Measurements from ENCODE around the gene CTXND1.

Gene CTXND1

DNA sequence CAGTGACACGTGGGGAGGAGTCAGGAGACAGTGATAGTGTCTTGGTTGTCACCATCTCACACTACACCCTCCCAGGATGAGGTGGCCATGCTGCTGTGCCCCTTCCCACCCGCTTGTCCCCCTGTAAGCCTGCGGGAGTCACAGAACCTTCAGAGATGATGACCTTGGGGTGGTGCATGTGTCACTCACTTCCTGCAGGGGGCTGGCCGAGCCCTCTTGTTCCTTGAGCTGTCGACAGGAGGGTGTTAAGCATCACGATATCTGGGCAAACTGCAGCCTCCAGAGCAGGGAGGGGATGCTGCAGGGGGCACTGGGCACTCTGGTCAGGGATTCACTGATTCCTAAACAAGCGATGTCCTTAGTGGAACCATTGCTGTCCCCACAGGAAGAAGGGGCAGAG, 71.5 kb downstream of the CTXND1 start:
- TF ChIP-seq, protein P1, sequence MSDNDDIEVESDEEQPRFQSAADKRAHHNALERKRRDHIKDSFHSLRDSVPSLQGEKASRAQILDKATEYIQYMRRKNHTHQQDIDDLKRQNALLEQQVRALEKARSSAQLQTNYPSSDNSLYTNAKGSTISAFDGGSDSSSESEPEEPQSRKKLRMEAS (IDR thresholded peaks at IDR 0.05) = no peak
- TF ChIP-seq TCF12 (IDR thresholded peaks at IDR 0.05; ENCODE audit: low read depth) (no peak), EP300 (IDR thresholded peaks at IDR 0.05; ENCODE audit: borderline replicate concordance) (no peak), YY1 (IDR thresholded peaks at IDR 0.05; ENCODE audit: low read depth) (no peak), CREB1 (IDR thresholded peaks at IDR 0.05; ENCODE audit: low read depth) (no peak), CEBPB (IDR thresholded peaks at IDR 0.05) (no peak), NFIC (IDR thresholded peaks at IDR 0.05) (no peak), ZBTB7A (IDR thresholded peaks at IDR 0.05; ENCODE audit: low read depth) (no peak), TAF1 (IDR thresholded peaks at IDR 0.05; ENCODE audit: low read depth) (no peak), EGR1 (IDR thresholded peaks at IDR 0.05) (no peak)
- TF ChIP-seq, protein P2, sequence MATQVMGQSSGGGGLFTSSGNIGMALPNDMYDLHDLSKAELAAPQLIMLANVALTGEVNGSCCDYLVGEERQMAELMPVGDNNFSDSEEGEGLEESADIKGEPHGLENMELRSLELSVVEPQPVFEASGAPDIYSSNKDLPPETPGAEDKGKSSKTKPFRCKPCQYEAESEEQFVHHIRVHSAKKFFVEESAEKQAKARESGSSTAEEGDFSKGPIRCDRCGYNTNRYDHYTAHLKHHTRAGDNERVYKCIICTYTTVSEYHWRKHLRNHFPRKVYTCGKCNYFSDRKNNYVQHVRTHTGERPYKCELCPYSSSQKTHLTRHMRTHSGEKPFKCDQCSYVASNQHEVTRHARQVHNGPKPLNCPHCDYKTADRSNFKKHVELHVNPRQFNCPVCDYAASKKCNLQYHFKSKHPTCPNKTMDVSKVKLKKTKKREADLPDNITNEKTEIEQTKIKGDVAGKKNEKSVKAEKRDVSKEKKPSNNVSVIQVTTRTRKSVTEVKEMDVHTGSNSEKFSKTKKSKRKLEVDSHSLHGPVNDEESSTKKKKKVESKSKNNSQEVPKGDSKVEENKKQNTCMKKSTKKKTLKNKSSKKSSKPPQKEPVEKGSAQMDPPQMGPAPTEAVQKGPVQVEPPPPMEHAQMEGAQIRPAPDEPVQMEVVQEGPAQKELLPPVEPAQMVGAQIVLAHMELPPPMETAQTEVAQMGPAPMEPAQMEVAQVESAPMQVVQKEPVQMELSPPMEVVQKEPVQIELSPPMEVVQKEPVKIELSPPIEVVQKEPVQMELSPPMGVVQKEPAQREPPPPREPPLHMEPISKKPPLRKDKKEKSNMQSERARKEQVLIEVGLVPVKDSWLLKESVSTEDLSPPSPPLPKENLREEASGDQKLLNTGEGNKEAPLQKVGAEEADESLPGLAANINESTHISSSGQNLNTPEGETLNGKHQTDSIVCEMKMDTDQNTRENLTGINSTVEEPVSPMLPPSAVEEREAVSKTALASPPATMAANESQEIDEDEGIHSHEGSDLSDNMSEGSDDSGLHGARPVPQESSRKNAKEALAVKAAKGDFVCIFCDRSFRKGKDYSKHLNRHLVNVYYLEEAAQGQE (IDR thresholded peaks at IDR 0.05; ENCODE audit: low read depth) = no peak

DNA sequence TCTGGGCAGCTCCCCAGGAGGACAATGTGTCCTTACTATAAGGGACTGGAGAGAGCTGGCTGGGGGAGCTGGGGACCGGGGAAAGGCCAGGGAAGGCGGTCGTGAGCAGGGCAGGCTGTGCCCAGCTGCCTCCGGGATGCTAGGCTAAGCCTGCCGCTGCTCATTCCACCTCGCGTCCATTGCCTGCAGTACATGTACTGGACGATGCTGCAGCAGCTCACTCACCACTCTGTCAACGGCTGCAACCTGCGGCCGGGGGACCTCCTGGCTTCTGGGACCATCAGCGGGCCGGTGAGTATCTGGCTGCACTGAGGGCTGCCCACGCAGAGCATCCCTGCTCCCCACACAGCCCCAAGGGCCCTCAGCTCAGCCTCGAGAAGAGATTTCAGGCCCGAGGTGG, 72.1 kb downstream of the CTXND1 start:
- TF ChIP-seq, protein P2 (IDR thresholded peaks at IDR 0.05; ENCODE audit: low read depth) = no peak
- TF ChIP-seq, protein P1 (IDR thresholded peaks at IDR 0.05) = no peak

DNA sequence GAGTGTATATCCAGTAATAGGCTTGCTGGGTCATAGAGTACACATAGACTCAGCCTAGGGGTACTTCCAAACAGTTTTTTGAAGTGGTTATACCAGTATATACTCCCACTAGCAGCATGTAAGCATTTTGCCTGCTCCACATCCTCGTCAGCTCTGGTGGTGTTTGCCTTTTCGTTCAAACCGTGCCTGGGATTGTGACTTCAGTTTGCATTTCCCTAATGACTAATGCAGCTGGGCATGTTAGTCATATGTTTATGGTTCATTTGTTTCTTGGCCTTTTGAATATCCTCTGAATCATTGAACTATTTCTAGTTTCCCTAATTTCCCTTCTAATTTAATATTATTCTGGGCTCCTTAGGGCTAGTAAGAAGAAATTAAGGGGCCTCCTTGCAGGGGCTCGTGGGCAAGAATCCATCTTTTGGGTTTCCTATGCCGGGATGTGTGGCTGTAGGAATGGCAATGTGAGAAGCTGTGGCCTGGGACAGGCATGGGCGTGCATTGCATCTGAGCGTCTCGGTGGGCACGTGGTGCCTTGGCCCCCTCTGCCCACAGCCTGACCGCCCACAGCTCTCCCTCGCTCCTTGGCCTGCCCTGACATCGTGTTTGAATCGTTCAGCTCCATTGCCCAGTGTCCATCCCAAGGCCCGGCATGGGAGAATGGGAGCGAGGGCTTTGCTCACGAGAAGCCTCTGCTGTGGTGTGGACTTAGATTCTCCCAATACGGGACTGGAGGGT, 72.8 kb downstream of the CTXND1 start:
- TF ChIP-seq NFIC (IDR thresholded peaks at IDR 0.05) (no peak), FOXM1 (IDR thresholded peaks at IDR 0.05; ENCODE audit: borderline replicate concordance, low read depth) (no peak), TEAD4 (IDR thresholded peaks at IDR 0.05) (no peak), TAF1 (IDR thresholded peaks at IDR 0.05; ENCODE audit: low read depth) (no peak), ZBTB7A (IDR thresholded peaks at IDR 0.05; ENCODE audit: low read depth) (no peak), CREB1 (IDR thresholded peaks at IDR 0.05; ENCODE audit: low read depth) (no peak)
- TF ChIP-seq, protein P1 (IDR thresholded peaks at IDR 0.05) = no peak

DNA sequence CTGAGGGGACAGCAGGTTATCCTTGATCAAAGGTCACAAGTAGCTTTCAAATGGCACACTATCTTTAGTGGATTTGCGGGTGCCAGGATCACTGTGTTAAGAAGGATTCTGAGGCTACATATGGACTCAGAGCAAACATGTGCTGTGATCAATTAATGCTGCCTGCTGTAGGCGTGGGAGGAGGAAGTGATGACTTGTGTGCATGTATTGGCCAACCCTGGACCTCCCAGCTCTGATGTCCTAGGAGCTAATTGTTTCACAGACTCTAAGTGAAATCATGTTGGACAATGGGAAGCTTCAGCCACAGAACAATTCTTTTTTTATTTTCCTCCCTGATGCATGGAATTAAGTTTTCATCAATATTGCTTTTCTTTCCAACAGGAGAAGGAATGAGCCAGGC, 74.9 kb downstream of the CTXND1 start:
- TF ChIP-seq NFIC (IDR thresholded peaks at IDR 0.05) (no peak), CEBPB (IDR thresholded peaks at IDR 0.05) (no peak), TAF1 (IDR thresholded peaks at IDR 0.05; ENCODE audit: low read depth) (no peak), EP300 (IDR thresholded peaks at IDR 0.05; ENCODE audit: borderline replicate concordance) (no peak), YY1 (IDR thresholded peaks at IDR 0.05; ENCODE audit: low read depth) (no peak), TCF12 (IDR thresholded peaks at IDR 0.05; ENCODE audit: low read depth) (no peak), FOXM1 (IDR thresholded peaks at IDR 0.05; ENCODE audit: borderline replicate concordance, low read depth) (no peak)
- TF ChIP-seq, protein P2 (IDR thresholded peaks at IDR 0.05; ENCODE audit: low read depth) = no peak

DNA sequence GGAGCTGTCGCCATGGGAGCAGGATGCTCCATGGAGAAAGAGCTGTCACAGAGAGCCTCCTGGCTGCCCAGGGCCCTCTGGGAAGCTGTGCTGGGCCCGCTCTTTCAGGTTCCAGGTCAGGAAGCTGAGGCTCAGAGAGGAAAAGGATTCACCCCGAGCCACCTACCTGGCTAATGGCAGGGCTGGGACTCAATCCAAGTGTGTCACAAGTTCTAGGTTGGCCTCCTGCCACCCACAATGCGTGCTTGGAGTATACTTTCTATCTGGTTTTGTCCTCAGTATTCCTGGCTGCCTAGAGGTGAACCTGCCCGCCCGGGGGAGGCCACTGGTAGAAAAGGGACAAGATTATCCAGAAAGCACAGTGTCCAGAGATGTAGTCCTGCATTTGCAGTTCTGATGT, 75.6 kb downstream of the CTXND1 start:
- no peak for TF ChIP-seq TAF1 (IDR thresholded peaks at IDR 0.05; ENCODE audit: low read depth)
- TF ChIP-seq FOXM1 (IDR thresholded peaks at IDR 0.05; ENCODE audit: borderline replicate concordance, low read depth) = no peak
- TF ChIP-seq RAD21 (IDR thresholded peaks at IDR 0.05; ENCODE audit: low read depth) = no peak
- no peak for TF ChIP-seq EGR1 (IDR thresholded peaks at IDR 0.05)
- TF ChIP-seq CREB1 (IDR thresholded peaks at IDR 0.05; ENCODE audit: low read depth) = no peak
- no peak for TF ChIP-seq CEBPB (IDR thresholded peaks at IDR 0.05)
- TF ChIP-seq NFIC (IDR thresholded peaks at IDR 0.05) = no peak
- no peak for TF ChIP-seq TCF12 (IDR thresholded peaks at IDR 0.05; ENCODE audit: low read depth)
- TF ChIP-seq, protein P1 (IDR thresholded peaks at IDR 0.05) = no peak
- TF ChIP-seq EP300 (IDR thresholded peaks at IDR 0.05; ENCODE audit: borderline replicate concordance) = no peak
- TF ChIP-seq ZBTB7A (IDR thresholded peaks at IDR 0.05; ENCODE audit: low read depth) = no peak
- TF ChIP-seq, protein P3, sequence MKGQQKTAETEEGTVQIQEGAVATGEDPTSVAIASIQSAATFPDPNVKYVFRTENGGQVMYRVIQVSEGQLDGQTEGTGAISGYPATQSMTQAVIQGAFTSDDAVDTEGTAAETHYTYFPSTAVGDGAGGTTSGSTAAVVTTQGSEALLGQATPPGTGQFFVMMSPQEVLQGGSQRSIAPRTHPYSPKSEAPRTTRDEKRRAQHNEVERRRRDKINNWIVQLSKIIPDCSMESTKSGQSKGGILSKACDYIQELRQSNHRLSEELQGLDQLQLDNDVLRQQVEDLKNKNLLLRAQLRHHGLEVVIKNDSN (IDR thresholded peaks at IDR 0.05) = no peak
- TF ChIP-seq, protein P2 (IDR thresholded peaks at IDR 0.05; ENCODE audit: low read depth) = no peak
- TF ChIP-seq YY1 (IDR thresholded peaks at IDR 0.05; ENCODE audit: low read depth) = no peak
- TF ChIP-seq TEAD4 (IDR thresholded peaks at IDR 0.05) = no peak

Measured in Ishikawa (cell line).